ENCODE data around the gene UXS1.

UXS1 gene

DNA sequence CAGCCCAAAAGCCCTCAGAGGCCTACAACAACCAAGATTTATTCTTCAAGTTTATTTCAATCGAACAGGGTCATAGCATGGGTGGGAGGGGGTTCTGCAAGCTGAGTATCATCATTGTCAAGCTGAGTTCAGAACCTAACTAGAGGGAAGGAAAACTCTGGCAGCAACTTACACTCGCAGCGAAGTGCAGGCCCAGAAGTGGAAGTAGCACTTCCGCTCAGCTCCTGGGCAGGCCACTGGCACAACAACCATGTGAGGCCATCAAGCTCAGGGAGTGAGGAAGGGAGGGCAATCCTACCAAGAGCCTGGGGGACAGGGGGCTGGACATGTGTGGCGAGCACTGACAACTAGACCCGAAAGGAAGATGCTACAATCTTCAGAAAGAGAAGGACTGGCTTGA is 4.8 kb downstream of the UXS1 start:
- no peak for DNase-seq (ENCODE audit: low read depth)

DNA sequence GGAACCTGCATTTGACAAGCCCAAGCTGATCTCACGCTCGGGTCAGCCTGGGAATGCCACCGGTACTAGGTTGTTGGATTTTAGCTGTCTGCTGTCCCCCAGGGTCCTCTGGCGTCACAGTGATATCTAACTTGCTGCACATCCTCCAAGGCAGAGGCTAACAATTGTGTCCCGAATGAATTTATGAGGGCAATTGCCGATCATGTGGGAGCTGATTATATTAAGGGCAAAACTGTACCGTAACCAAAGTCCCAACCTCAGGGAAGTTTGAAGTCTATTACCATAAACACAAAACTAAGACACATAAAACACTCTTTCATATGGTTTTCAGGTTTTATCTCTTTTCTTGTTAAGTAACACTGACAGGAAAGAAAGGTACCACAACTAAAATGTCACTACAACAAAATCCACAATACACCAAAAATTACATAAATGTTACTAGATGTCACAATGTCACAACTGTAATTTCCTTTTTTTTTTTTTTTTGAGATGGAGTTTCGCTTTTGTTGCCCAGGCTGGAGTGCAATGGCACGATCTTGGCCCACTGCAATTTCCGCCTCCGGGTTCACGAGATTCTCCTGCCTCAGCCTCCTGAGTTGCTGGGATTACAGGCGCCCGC is 6.7 kb downstream of the UXS1 start:
- DNase-seq (ENCODE audit: low read depth), result no peak

DNA sequence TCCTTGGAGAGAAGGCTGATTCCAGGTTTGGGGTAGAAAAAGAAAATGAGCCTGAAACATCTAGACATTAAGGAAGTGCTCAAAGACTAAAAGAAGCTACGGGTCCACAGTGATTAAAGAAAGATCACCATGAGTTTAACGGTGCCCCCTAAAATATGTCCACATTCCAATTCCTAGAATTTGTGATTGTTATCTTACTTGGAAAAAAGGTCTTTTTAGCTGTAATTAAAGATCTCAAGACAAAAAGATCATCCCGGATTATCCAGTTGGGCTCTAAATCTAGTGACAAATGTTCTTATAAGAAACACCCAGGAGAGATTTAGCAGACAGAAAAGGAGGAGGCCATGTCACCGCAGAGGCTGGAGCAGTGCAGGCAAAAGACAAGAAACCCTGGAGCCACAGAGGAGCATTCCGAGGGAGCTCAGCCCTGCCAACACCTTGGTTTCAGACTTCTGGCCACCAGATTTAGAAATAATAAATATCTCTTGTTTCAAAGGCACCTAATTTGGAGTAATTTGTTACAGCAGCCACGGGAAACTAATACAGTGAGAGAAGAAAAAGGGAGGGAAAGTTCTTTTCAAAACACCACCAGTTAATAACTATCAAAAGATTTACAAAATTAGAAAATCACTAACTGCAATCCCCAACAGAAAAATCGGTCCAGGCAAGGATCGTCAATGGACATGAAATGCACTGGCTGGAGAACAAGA is 8.5 kb downstream of the UXS1 start:
- no peak for DNase-seq (ENCODE audit: low read depth)

DNA sequence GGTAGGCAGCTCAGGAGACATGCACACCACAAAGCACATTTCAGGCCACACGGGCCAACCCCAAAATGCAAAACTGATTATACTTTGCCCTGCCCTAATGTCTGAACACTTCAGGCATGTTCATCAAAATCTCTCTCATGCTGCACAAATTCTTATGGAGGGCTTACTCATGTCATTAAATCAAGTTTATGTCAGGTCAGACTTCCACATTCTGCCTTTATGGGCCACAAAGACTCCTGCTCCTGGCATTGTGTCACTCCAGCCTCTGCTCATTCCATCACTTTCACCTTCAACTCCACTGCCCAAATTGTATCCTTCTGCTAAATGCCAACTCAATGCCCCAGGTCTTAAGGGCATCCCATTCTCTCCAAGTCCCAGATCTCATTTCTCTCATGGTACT is 9.2 kb downstream of the UXS1 start:
- DNase-seq (ENCODE audit: low read depth), result no peak

DNA sequence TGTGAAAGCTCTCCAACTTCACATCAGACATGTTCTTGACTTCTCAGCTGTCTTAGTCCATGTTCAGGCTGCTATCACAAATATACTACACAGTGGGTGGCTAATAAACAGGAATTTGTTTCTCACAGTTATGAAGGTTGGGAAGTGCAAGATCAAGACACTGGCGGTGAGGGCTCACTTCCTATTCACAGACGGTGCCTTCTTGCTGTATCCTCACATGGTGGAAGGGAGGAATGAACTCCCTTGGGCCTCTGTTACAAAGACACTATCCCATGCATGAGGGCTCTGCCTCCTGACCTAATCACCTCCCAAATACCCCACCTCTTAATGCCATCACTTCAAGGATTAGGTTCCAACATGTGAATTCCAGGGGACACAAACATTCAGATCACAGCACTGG is 9.7 kb downstream of the UXS1 start:
- no peak for DNase-seq (ENCODE audit: low read depth)

DNA sequence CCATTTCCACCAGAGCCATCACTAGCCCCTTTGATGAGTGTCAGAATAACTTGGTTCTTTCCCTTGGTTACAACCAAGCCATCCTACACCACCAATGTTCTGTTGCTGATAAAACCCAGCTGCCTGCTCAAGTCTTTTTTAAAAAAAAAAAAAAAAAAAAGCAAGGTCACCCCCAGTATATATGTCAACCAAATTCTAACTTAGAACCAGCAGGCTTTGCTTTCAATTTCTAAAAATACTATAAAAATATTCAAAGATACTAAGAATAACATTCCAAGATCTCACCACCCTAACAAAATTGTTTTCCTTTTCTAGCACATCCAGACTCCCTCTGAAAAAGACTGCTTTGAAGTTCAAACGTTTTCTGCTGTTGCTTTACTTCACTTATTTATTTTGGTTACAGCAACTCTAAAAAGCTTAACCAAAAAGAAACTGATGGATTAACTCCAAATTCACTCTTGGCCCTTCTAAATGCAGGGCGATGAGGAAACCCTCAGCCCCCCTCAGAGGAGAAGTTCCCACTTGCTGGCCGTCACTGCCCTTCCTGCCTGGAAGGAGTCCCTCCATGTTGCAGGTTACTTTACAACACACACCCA is 10.9 kb downstream of the UXS1 start:
- DNase-seq (ENCODE audit: low read depth), result no peak

DNA sequence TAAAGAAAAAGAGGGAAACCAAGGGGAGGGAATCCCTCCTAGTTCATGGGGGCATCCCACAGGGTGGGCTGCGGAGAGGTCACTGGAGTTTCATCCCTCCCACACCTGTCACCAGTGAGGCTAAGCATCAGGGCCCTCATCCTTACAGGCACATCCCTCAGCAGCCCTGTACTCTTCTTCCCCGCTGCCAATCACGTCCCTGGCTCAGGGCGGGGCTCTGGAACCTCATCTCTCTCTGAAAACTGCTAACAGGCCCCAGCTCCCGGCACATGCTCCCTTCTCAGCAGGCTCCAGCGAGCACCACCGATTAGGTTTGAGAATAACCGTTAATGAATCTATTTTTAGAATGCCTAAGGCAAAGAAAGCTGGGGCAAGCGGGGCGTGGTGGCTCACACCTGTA is 13.0 kb downstream of the UXS1 start:
- no peak for DNase-seq (ENCODE audit: low read depth)

DNA sequence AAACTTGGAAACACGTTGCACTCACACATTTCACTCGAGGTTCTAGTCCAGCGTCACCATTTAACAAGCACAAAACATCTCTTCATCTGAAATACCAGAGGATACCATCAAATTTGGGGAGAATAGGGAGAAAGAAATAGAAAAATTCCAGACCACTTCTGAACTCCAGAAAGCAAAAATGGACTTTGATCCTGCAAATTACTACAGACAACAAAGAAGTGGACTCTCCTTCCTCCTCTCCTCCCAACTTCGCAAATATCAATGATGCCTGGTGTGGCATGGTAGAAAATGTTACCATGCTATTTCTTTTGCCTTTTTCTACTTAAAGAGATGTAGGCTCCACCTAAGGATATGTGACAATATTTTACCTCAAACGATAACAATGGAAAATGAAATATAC is 13.5 kb downstream of the UXS1 start:
- no peak for DNase-seq (ENCODE audit: low read depth)

DNA sequence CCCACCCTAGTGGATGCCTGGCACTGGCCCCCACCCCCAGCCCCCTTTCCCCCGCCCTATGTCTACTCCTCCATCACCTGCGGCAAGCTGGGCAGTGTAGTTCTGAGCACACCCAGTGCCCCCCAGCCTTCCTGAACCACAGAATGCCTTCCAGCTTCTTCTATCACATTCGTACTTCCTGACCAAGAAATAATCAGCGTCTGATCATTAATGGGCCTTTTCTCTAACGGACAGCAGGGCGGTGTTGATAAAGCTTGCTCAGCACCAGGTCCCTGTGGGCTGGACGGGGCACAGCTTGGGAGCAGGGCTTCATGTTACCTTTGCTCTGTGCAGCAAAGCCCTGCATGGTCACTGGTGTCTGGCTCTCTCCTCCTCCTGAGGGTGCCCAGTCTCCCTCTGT is 15.4 kb downstream of the UXS1 start:
- no peak for DNase-seq (ENCODE audit: low read depth)

DNA sequence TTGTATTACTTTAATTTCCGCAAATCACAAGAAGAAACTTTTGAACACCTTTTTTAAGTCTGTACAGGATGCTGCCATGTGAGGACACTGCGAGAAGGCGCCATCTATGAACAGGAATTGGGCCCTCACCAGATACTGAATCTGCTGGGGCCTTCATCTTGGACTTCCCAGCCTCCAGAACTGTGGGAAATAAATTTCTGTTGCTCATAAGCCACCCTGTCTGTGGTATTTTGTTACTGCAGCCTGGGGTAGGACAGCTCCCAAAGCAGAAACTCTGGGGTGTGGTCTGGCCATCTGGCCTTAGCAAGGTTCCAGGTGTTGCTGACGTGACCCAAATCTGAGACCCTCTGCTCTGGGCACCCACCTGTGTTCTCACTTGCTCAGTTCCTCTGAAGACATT is 16.5 kb downstream of the UXS1 start:
- DNase-seq (ENCODE audit: low read depth), result no peak

DNA sequence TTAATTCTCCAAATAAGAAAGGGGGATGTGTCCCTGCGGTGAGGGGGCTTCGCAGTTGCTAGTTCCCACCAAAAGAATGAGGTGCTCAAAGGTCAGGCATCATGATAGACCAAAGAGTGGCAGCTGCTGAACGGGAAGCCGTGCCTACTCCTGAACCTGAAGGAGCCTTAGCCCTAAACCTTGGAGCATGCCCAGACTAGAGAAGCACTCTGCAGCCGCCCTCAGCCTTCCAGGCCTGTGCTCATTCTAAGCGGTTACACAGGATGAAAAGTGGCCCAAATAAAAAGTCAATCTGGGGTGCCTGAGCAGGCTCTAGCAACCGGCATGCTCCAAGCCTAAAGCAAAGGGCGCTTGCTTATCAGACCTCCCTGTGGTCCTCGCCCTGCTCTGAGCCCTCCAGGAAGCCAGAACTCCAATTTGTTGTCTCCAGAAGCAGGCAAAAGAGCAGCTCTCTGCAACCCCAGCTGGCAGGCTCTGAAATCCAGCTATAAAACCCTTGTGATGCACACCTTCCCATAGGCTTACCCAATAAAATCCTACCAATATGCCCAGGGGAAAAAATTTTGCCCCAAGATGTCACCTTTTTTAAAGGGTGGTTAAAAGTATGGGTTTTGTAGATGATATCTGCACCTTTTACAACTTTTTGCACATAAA is 17.5 kb downstream of the UXS1 start:
- no peak for DNase-seq (ENCODE audit: low read depth)

DNA sequence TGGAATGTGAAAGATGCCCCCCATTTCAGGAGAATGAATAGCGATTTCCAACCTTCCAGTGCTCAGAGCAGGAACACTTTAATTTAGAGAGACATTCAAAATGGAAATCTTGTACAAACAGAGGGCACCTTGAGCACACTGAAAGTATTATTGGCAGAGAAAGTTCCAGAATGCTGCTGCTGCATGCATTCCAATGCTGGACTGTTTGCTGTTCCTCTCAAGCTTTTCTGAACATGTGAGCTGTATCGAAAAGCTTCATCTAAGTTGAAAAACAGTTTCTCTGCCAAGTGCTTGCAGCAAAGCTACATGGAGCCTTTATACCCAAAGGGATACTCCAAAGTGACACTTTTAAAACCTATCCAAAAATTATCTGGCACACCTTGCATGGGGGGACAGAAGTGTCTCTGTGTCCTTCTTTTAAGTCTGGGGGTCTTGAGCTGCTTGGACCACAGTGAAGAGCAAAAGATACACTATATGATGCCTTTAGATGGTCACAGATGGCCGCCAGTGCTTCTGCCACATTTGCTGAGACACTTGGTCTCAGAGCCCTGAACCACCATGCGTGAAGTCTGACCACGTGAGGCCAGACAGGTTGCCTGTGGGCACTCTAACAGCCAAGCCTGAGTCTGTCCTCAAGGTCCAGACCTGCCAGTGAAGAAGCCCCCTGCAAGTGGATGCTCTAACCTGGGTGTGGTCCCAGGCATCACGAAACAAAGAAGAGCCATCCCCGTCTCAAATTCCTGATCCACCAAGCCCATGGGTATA is 18.8 kb downstream of the UXS1 start:
- DNase-seq (ENCODE audit: low read depth), result no peak

DNA sequence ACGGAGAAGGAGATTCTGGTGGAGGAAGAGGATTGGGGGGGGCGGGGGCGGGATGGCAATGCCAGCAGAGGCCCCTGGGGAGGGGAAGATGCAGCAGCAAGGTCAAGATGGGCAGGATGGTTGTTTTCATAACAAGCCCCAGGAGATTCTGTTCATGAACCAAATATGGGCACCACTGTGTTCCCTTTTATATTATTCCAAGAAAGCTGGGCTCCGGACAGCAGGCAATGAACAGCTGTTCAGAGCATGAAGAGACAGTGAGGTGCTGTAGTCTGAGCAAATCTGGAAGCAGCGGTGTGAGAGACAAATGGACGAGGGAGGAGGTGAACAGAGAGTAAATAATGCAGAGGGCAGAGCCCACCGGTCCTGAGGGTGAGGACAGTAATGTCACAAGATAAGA is 20.0 kb downstream of the UXS1 start:
- DNase-seq (ENCODE audit: low read depth), result no peak

DNA sequence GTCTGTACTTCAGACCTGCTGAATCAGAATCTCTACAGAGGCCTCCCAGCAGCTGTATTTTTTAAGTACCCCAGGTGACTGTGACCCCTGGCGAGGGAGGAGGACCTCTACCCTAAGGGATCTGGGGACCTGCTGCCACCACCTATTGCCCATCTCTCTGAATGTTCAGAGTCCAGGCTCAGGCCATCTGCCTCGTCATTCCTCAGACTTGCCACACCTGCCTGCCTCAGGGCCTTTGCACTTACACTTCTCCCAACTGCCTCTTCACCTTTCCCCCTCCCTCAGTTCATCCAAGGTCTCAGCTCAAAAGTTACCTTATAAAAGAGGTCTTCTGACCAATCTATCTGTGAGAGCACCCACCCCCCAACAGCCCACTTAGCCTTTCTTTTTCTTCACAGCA is 21.5 kb downstream of the UXS1 start:
- DNase-seq (ENCODE audit: low read depth), result no peak

DNA sequence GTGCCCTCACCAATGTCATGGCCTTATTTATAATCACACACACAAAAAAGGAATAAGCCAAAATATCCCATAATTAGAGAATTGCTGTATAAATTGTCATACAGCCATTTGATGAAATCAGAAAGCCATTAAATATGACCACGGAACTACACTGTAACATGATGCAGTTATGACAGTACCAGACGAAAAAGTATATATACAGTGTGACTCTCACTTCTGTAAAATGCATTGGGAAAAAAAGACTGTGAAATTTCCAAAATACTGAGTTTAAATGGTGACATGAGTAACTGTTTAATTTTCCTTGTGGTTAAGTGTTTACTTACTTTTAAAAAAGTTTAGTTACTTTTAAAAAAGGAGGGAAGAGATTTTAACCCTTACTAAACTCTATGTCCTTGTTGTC is 25.4 kb downstream of the UXS1 start:
- no peak for DNase-seq (ENCODE audit: low read depth)

DNA sequence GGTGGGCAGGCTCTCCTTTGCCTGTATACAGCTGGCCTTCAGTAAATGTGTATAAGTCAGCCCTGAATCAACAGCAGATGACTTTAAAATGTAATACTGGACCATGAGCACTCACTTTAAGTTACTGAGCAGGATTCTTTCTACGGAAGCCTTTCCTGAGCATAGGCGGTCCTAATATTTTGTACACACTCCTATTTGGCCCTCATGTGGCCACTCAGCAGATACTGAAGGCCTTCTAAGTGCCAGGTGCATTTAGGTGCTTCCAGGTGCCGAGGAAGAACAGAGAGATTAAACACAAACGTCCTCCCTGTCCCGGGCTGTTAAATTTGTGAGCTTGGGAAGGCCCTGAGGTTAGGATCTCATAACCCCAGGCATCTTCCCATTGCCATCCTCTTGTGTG is 27.0 kb downstream of the UXS1 start:
- no peak for DNase-seq (ENCODE audit: low read depth)

DNA sequence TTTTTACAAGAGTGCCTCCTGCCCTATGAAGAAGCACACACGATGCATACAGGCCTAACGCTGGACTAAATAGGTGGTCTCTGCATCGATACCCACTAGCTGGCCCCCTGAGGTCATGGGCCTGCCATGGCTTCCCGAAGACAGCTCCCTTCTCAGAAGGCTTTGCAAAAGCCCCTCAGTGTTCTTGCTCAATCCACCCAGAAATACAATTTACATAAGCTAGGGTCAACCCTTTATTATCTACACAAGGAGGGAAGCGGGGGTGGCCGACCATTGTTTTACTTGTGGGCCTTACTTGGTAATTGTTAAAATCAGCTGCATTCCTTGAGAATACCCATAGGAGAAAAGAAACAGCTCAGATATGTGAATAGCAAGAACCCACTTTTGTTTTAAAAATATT is 28.5 kb downstream of the UXS1 start:
- no peak for DNase-seq (ENCODE audit: low read depth)

DNA sequence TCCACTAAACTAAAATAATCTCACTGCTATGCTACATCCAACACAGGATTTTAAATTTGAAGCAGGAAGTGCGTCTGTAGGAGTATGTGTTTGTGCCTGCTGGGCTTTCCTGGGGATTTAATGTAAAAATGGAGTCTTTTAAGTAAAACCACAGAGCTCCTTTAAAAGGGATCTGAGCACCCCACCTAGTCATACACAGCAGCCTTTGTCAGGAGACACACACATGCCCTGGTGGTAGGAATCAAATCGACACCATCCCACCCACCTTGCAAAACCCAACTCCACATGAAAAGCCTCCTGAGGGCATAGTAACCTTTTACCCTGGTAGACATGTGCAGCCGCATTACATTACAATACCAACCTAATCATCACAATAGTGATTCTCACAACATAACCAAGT is 29.1 kb downstream of the UXS1 start:
- no peak for DNase-seq (ENCODE audit: low read depth)

DNA sequence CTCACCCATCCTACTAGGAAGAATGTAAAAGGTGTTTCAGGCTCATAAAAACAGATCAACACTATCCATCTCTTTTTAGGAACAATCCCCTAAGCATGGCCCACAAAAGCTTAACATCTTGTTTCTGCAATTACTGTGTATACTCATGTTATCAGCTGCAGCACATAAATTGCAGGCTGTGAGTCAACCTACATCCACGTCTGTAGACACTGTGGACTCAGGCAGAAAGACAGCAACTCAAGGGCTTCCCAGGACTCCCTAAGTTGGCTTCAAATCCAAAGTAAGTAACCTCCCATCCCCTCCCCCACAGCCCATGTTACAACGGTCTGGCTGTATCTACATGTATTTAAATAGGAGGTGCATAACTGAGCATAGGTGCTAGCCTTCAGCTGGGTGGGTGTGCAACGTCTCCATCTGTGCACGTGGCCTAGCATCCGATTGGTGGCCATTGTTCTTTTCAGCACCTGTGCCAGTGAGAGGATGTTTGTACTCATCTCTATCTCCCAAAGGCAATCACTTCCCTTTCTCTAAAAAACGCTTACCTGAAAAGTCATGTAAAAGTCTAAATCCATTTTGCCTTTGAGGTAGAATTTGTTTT is 30.1 kb downstream of the UXS1 start:
- no peak for DNase-seq (ENCODE audit: low read depth)

DNA sequence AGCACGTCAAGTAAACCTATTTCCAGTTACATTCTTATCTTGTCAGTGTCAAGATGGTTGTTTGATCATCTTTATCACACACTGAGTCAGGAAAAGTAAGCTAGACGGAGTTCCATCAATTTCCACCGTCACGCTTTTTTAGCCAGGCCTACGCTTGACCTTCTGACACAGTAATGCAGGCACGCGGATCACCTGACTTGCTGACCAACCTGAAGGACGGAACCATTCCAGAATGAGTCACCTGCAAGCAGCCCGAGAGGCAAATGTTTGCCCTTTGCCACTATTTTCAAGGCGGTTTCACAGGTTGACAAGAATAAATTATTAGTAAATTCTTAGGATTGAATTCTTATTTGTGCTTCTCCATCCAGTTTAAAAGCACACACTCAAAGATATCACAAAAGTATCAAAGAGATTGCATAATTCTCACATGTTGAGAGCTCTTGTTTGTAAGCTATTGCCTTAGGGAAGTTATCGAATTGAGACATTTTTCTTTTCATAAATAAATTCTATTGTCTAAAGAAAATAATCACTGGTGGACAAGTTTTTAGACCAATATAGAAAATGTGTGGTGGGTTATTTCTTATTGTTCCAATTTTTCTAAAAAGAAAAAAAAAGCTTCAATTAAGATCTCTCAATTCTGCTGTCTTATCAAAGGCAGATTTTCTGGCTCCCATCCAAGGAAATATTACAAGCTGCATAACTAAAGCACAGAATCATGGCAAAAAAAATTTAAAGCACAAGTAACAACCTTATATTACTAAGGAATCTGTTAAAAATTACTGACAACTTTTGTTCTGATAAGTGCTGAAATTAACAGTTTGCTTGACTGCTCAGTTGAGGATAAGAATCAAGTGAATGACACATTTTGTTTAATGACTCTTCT is 31.9 kb downstream of the UXS1 start:
- no peak for DNase-seq (ENCODE audit: low read depth)

DNA sequence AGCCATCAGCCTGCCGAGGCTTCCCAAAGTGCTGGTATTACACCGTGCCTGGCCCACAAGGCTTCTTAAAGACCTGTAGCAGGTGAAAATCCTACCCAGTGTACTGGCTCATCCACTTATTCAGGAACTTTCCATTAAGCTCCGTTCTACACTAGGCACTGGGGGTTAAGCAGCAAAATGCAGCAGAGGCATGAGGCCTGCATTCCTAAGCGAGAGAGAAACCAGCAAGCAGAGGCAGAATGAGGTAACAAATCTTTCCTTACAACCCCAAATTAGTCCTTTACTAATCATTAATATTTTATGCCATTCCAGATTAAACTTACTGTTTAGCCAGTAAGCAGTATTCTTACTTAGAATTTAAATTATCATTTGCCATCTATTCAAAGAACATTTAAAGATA is 32.8 kb downstream of the UXS1 start:
- no peak for DNase-seq (ENCODE audit: low read depth)

All from activated T-cell treated with anti-CD3 and anti-CD28 coated beads for 1 hour (primary cell).